Fibroblast of lung (primary cell): ENCODE data around the gene ITGB4. TPM values are rescaled to one million over a fixed set of nuclear protein-coding genes. Genes with fewer than 3 reads are reported as not detected.

ENCODE experiments used
- DNase-seq, 2 donors: peaks; one replicate each; pipeline versions ENCODE4 v3.0.0 to v3.0.0-alpha.2; 2010; ENCODE audit warnings: low read depth in 2 of 2
- H2AFZ ChIP-seq: 2 replicates; pipeline ENCODE4 v1.5.1; 2012; ENCODE audit warnings: low read length, control low read depth, inconsistent platforms
- H3K27ac ChIP-seq: 2 replicates; pipeline ENCODE4 v1.5.1; 2011; ENCODE audit warnings: low read length, control low read depth; ENCODE audit not compliant: insufficient read depth
- H3K27me3 ChIP-seq: 2 replicates; pipeline ENCODE4 v1.5.1; 2011; ENCODE audit warnings: mild to moderate bottlenecking, low read length; ENCODE audit not compliant: control insufficient read depth, insufficient read depth
- H3K36me3 ChIP-seq: 2 replicates; pipeline ENCODE4 v1.5.1; 2011; ENCODE audit warnings: low read length; ENCODE audit not compliant: control insufficient read depth, insufficient read depth
- H3K4me1 ChIP-seq: 2 replicates; pipeline ENCODE4 v1.5.1; 2011; ENCODE audit warnings: low read length; ENCODE audit not compliant: control insufficient read depth, insufficient read depth; ENCODE audit errors: extremely low read depth
- H3K4me2 ChIP-seq: 2 replicates; pipeline ENCODE4 v1.5.1; 2011; ENCODE audit warnings: low read length, control low read depth; ENCODE audit not compliant: insufficient read depth; ENCODE audit errors: extremely low read depth
- H3K4me3 ChIP-seq, 4 experiments: fragments of 200-600 bp in 1 of 4; sonication (generic) in 1 of 4; replicated peaks in 1 of 4; 2 replicates each; pipeline ENCODE4 v1.5.1; 2011 to 2016; ENCODE audit warnings: low read length in 4 of 4, low read depth in 3 of 4, mild to moderate bottlenecking in 3 of 4, control low read depth in 2 of 4, inconsistent platforms in 1 of 4, mixed read lengths in 1 of 4; ENCODE audit not compliant: insufficient read depth in 1 of 4; ENCODE audit errors: control extremely low read depth in 1 of 4
- H3K79me2 ChIP-seq: 2 replicates; pipeline ENCODE4 v1.5.1; 2012; ENCODE audit warnings: mild to moderate bottlenecking, low read length, inconsistent platforms; ENCODE audit not compliant: control insufficient read depth, insufficient read depth
- H3K9ac ChIP-seq: 2 replicates; pipeline ENCODE4 v1.5.1; 2011; ENCODE audit warnings: mild to moderate bottlenecking, low read length, control low read depth; ENCODE audit not compliant: insufficient read depth
- H3K9me3 ChIP-seq: 2 replicates; pipeline ENCODE4 v1.5.1; 2012; ENCODE audit warnings: low read depth, low read length; ENCODE audit not compliant: control insufficient read depth, insufficient read depth
- H4K20me1 ChIP-seq: 2 replicates; pipeline ENCODE4 v1.5.1; 2011; ENCODE audit warnings: low read length; ENCODE audit not compliant: control insufficient read depth, insufficient read depth; ENCODE audit errors: extremely low read depth
- EZH2 ChIP-seq: IDR thresholded peaks from 2 replicates; pipeline ENCODE4 v1.5.1; 2012; ENCODE audit warnings: low read length, control low read depth, mild to moderate bottlenecking; ENCODE audit errors: missing control alignments
- polyA plus RNA-seq, 2 donors: library from polyadenylated mRNA; depleted of rRNA in 1 of 2; stranded (reverse) in 1 of 2; unstranded in 1 of 2; fragments of >200 nt; gene quantifications; 2 replicates each; pipeline ENCODE4 v1.2.1, GENCODE V29; 2011 to 2012; ENCODE audit warnings: missing spikeins in 1 of 2
- total RNA-seq: library from RNA; depleted of rRNA; stranded (reverse); fragments of >200 nt; gene quantifications from 2 replicates; pipeline ENCODE4 v1.2.1, GENCODE V29; 2014
- TF ChIP-seq, protein P1 (sequence below), 2 donors: IDR thresholded peaks in 1 of 2; conservative IDR thresholded peaks in 1 of 2; 1 replicate in 1 of 2; 2 replicates in 1 of 2; pipeline ENCODE4 v1.5.1; 2011 to 2012; ENCODE audit warnings: low read length in 2 of 2, control low read depth in 1 of 2, inconsistent platforms in 1 of 2, low read depth in 1 of 2, mild to moderate bottlenecking in 1 of 2

Gene ITGB4
- total and polyA plus RNA-seq, 2 donors (not counting 1 experiment from before 2014, with no cell fraction given): 0.17 TPM

DNA sequence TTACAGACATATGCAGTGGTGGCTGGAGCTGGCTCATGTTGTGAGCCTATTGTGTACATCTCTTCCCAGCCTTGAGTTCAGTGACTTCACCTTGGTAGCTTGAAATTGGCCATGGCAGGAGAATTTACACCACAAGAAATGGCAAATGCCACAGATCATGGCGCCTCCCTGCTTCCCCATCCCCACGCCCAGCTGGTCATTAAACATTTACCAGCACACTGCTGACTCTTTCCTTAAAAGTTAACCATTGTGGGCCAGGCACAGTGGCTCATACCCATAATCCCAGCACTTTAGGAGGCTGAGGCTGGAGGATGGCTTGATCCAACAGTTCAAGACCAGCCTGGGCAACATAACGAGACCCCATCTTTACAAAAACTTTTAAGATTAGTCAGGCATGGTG, 22.6 kb upstream of the ITGB4 start:
- Histone ChIP-seq H3K79me2 (no peaks in the 10 kb centered on the region), H3K36me3 (peaks cover 30% of the 10 kb centered on the region), H4K20me1 (no peaks in the 10 kb centered on the region), H3K9me3 (no peaks in the 10 kb centered on the region), H3K4me1 (peaks cover 9% of the 10 kb centered on the region), H3K4me3 (no peak overlapping the region), H2AFZ (no peak overlapping the region), H3K4me2 (no peak overlapping the region), H3K27me3 (no peaks in the 10 kb centered on the region), H3K9ac (no peak overlapping the region), H3K27ac (no peak overlapping the region)
- TF ChIP-seq EZH2: no peak
- TF ChIP-seq, protein P1, sequence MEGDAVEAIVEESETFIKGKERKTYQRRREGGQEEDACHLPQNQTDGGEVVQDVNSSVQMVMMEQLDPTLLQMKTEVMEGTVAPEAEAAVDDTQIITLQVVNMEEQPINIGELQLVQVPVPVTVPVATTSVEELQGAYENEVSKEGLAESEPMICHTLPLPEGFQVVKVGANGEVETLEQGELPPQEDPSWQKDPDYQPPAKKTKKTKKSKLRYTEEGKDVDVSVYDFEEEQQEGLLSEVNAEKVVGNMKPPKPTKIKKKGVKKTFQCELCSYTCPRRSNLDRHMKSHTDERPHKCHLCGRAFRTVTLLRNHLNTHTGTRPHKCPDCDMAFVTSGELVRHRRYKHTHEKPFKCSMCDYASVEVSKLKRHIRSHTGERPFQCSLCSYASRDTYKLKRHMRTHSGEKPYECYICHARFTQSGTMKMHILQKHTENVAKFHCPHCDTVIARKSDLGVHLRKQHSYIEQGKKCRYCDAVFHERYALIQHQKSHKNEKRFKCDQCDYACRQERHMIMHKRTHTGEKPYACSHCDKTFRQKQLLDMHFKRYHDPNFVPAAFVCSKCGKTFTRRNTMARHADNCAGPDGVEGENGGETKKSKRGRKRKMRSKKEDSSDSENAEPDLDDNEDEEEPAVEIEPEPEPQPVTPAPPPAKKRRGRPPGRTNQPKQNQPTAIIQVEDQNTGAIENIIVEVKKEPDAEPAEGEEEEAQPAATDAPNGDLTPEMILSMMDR (conservative IDR thresholded peaks at IDR 0.05 in 1 of 2, IDR thresholded peaks at IDR 0.05 in 1 of 2; ENCODE audit: low read depth in 1 of 2, low read length in 2 of 2): no peak
- DNase-seq: no peak

DNA sequence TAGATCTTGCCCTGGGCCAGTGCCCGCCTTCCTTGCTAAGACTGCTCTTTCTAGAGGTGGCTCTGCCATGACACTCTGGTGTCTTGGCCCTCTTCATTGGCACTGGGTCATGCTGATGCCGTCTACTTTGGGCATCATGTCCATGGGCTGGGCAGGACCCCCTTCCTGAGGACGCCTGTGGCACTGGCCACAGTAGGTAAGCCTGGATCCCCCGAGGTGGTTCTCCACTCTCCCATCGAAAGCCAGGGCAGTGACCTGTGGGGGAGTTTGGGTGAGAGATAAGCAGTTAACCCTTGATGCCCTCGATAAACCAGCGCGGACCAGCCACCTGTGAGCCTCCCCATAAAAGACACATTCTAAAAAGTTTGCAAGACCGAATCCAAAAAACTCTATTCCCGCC, 20.0 kb upstream of the ITGB4 start:
- H3K36me3 ChIP-seq: peaks cover 38% of the 10 kb centered on the region

DNA sequence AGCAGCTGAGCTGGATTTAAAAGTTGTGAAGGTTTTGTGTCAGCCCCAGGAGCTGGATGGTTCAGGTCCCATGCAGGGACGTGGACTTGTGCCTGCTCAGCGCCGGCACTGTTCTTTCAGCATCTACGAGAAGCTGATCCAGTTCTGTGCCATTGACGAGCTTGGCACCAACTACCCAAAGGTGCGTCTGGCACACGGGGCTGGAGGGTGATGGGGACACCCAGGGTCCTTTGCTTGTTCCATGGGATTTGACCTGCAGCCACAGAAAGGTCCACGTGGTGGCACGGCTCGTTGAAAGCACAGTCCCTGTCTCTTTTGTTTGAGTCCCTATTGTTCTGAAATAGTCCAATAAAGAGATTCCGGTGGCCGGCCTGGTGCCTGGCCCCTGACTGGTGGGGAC, 18.1 kb upstream of the ITGB4 start:
- TF ChIP-seq EZH2: no peak
- TF ChIP-seq, protein P1 (conservative IDR thresholded peaks at IDR 0.05 in 1 of 2, IDR thresholded peaks at IDR 0.05 in 1 of 2; ENCODE audit: low read depth in 1 of 2, low read length in 2 of 2): no peak
- H3K9me3 ChIP-seq: no peaks in the 10 kb centered on the region
- DNase-seq: no peak
- no peak overlapping the region for H2AFZ ChIP-seq
- no peak overlapping the region for H3K9ac ChIP-seq
- H3K4me2 ChIP-seq: no peak overlapping the region
- peaks cover 46% of the 10 kb centered on the region for H3K36me3 ChIP-seq
- no peak overlapping the region for H3K27ac ChIP-seq
- H3K4me1 ChIP-seq: peaks cover 9% of the 10 kb centered on the region
- H4K20me1 ChIP-seq: no peaks in the 10 kb centered on the region
- H3K4me3 ChIP-seq: no peak overlapping the region
- H3K79me2 ChIP-seq: no peaks in the 10 kb centered on the region
- H3K27me3 ChIP-seq: no peaks in the 10 kb centered on the region

More for the DNA sequence above, 20.0 kb upstream of the ITGB4 start:
- DNase-seq: no peak
- Histone ChIP-seq H3K9me3 (no peaks in the 10 kb centered on the region), H3K4me2 (no peak overlapping the region), H3K4me3 (no peak overlapping the region), H4K20me1 (no peaks in the 10 kb centered on the region), H3K4me1 (peaks cover 9% of the 10 kb centered on the region), H3K27me3 (no peaks in the 10 kb centered on the region), H3K9ac (no peak overlapping the region), H3K79me2 (no peaks in the 10 kb centered on the region), H2AFZ (no peak overlapping the region), H3K27ac (no peak overlapping the region)
- TF ChIP-seq, protein P1 (conservative IDR thresholded peaks at IDR 0.05 in 1 of 2, IDR thresholded peaks at IDR 0.05 in 1 of 2; ENCODE audit: low read depth in 1 of 2, low read length in 2 of 2): no peak
- TF ChIP-seq EZH2: no peak
